AG04450 (cell line): Measurements from ENCODE around the gene CAMK2B. TPM values are rescaled to one million over a fixed set of nuclear protein-coding genes. Genes with fewer than 3 reads are reported as not detected.

Source experiments
- CTCF ChIA-PET: fragments of 300-600, 350-600 bp; formaldehyde crosslinking; extraction: SDS; loops from one replicate; lab custom pipeline; 2022; ENCODE audit warnings: antibody characterized with exemption, inconsistent platforms; lab: Charles Lee
- POLR2A ChIA-PET: fragments of 350-600 bp; formaldehyde crosslinking; extraction: SDS; loops from one replicate; lab custom pipeline; 2021; ENCODE audit warnings: antibody characterized with exemption, inconsistent platforms; lab: Yijun Ruan, JAX
- DNase-seq: peaks from one replicate; pipeline ENCODE4 v3.0.0-alpha.2; 2011; ENCODE audit warnings: low read depth, low spot score
- H3K27ac ChIP-seq: one replicate; pipeline ENCODE4 v1.5.1; 2012; ENCODE audit warnings: low read depth, low read length, control low read depth
- H3K27me3 ChIP-seq: one replicate; pipeline ENCODE4 v1.6.0; 2012; ENCODE audit warnings: low read length; ENCODE audit not compliant: control insufficient read depth, insufficient read depth
- H3K4me3 ChIP-seq: 2 replicates; pipeline ENCODE4 v1.5.1; 2011; ENCODE audit warnings: mild to moderate bottlenecking, low read depth, low read length, control low read depth
- H3K9me3 ChIP-seq: 2 replicates; pipeline ENCODE4 v1.5.1; 2012; ENCODE audit warnings: low read length; ENCODE audit not compliant: control insufficient read depth, insufficient read depth
- polyA plus RNA-seq: library from polyadenylated mRNA; depleted of rRNA; stranded (reverse); fragments of >200 nt; gene quantifications from 2 replicates; pipeline ENCODE4 v1.2.3, GENCODE V29; 2011
- TF ChIP-seq, protein P1 (sequence below): IDR thresholded peaks from 2 replicates; pipeline ENCODE4 v1.5.1; 2011; ENCODE audit warnings: low read depth, low read length, control low read depth, inconsistent platforms

CAMK2B gene
- polyA plus RNA-seq, 1 experiment, result not detected

DNA sequence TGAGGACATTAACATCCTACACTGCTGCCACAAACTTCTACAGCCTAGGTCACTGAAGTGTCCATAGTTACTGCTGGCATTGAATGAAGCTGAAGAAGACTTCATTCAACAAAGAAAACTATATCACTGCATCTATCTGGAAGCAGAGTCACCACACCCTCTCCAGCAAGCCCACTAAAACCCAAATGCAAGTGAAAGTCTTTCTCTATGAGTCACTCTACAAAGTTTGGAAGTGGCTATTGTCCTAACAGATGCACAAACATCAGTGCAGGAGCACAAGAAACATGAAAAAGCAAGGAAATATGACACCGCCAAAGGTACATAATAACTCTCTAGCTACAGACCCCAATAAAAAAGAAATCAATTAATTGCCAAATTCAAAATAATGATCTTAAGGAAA is 43.5 kb upstream of the CAMK2B start:
- Histone ChIP-seq H3K4me3 (no peak overlapping the region), H3K9me3 (no peaks in the 10 kb centered on the region), H3K27me3 (no peaks in the 10 kb centered on the region), H3K27ac (no peak overlapping the region)
- ChIA-PET CTCF (interaction anchor here (1.0 kb wide), 1 partner anchor 20 kb away, joined by 3 read pairs; no protein-coding TSS in a partner anchor), POLR2A (no interaction called here)
- DNase-seq, result no peak
- TF ChIP-seq, protein P1, sequence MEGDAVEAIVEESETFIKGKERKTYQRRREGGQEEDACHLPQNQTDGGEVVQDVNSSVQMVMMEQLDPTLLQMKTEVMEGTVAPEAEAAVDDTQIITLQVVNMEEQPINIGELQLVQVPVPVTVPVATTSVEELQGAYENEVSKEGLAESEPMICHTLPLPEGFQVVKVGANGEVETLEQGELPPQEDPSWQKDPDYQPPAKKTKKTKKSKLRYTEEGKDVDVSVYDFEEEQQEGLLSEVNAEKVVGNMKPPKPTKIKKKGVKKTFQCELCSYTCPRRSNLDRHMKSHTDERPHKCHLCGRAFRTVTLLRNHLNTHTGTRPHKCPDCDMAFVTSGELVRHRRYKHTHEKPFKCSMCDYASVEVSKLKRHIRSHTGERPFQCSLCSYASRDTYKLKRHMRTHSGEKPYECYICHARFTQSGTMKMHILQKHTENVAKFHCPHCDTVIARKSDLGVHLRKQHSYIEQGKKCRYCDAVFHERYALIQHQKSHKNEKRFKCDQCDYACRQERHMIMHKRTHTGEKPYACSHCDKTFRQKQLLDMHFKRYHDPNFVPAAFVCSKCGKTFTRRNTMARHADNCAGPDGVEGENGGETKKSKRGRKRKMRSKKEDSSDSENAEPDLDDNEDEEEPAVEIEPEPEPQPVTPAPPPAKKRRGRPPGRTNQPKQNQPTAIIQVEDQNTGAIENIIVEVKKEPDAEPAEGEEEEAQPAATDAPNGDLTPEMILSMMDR, result no peak

DNA sequence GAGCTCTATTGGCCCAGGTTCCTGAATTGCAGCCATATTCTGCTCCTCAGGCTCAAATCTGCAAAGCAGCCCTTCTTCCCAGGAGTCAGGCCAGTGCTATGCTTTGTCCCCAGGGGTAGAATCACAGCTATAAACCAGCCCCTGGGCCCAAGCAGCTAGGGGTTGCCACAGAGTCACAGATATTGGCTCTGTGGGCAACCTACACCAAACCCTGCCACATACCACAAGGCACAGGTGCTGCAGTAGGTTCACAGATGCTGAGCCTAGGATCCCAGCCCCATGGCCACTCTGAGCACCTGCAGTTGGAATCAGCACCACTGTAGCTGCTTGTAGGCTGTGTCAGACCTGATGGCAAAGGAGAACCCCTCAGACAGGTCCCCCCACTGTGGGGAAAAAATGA is 43.1 kb upstream of the CAMK2B start:
- TF ChIP-seq, protein P1, result no peak
- H3K9me3 ChIP-seq, result no peaks in the 10 kb centered on the region
- no peak overlapping the region for H3K4me3 ChIP-seq
- ChIA-PET POLR2A (no interaction called here), CTCF (no interaction called here)
- H3K27ac ChIP-seq, result no peak overlapping the region
- H3K27me3 ChIP-seq, result no peaks in the 10 kb centered on the region
- no peak for DNase-seq

DNA sequence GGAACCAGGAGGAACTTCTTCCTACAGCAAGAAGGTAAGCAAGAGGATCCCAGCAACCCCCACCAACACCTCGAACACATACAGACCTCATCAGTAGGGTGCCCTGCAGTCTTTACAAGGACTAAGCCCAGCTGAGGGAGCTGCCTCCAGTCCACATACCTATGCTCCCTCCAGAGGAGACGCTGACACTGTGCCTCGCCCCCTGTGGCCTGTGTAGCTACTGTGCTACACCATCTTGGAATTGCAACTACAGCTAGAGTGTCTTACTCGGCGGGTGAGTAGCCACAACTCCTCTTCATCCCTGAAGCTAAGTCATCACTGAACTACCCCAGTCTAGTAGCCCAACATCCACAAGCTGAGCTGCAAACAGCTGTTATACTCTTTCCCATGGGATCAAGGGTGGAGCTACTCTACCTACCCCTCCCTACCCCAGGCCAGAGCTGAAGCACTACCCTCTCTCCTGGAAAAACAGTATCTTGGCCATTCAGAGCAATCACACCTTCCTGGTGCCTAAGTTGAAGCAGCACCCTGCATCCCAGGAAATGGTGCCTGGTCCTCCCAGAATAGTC is 42.2 kb upstream of the CAMK2B start:
- TF ChIP-seq, protein P1, result no peak
- Histone ChIP-seq H3K9me3 (no peaks in the 10 kb centered on the region), H3K4me3 (no peak overlapping the region), H3K27me3 (no peaks in the 10 kb centered on the region), H3K27ac (no peak overlapping the region)
- CTCF ChIA-PET, result no interaction called here
- no peak for DNase-seq
- POLR2A ChIA-PET, result no interaction called here

DNA sequence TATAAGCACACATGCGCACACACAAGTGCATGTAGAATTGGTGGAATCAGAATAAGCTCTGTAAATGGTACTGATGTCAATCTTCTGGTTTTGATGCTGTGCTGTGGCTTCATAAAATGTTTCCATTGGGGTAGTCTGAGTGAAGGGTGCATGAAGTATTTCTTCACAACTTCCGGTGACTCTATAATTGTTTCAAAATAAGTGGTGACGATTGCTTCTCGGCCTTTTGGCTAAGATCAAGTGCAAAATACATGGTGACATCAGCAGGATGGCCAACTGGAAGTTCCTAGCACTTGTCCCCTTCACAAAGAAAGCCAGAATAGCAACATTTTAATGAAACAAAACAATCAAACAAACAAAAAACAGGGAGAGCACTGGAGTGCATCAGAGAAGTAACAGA is 41.6 kb upstream of the CAMK2B start:
- Histone ChIP-seq H3K4me3 (no peak overlapping the region), H3K27ac (no peak overlapping the region), H3K9me3 (no peaks in the 10 kb centered on the region), H3K27me3 (peaks cover 1% of the 10 kb centered on the region)
- ChIA-PET POLR2A (no interaction called here), CTCF (no interaction called here)
- TF ChIP-seq, protein P1, result no peak
- DNase-seq, result no peak

DNA sequence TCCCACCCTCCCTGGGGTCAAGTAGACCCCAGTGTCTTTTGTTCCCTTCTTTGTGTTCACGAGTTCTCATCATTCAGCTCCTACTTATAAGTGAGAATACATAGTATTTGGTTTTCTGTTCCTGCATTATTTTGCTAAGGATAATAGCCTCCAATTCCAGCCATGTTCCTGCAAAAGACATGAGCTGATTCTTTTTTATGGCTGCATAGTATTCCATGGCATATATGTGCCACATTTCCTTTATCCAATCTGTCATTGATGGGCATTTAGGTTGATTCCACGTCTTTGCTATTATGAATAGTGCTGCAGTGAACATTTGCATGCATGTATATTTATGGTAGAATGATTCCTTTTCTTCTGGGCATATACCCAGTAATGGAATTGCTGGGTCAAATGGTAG is 28.3 kb upstream of the CAMK2B start:
- POLR2A ChIA-PET, result no interaction called here

More for the DNA sequence above, 28.3 kb upstream of the CAMK2B start:
- H3K27ac ChIP-seq, result no peak overlapping the region
- CTCF ChIA-PET, result no interaction called here
- DNase-seq, result no peak
- TF ChIP-seq, protein P1, result no peak
- peaks cover 8% of the 10 kb centered on the region for H3K27me3 ChIP-seq
- H3K9me3 ChIP-seq, result no peaks in the 10 kb centered on the region; the same call in 1 of the 2 replicates
- no peak overlapping the region for H3K4me3 ChIP-seq
